Neural cell (in vitro differentiated cells): ENCODE measurements around the gene ZBTB7C.

ENCODE experiments used
- EP300 ChIP-seq: fragments of 450-650 bp; conservative IDR thresholded peaks from 2 replicates; pipeline ENCODE4 v1.6.1; 2014; ENCODE audit warnings: antibody characterized with exemption, mild to moderate bottlenecking, moderate library complexity; ENCODE audit not compliant: poor library complexity, severe bottlenecking
- EZH2 ChIP-seq: fragments of 200-600, 300-800 bp; shearing (Covaris generic), sonication (generic); IDR thresholded peaks from 2 replicates; pipeline ENCODE4 v1.6.1; 2014; ENCODE audit warnings: antibody characterized with exemption, low read length, borderline replicate concordance, mild to moderate bottlenecking; ENCODE audit not compliant: insufficient read depth, poor library complexity, severe bottlenecking
- RAD21 ChIP-seq: fragments of 450-650 bp; conservative IDR thresholded peaks from 2 replicates; pipeline ENCODE4 v1.6.1; 2014; ENCODE audit warnings: antibody characterized with exemption, mild to moderate bottlenecking, moderate library complexity
- TAF1 ChIP-seq: IDR thresholded peaks from 2 replicates; pipeline ENCODE4 v1.6.1; 2012; ENCODE audit warnings: low read depth
- TF ChIP-seq, protein P1 (sequence below): fragments of 450-650 bp; IDR thresholded peaks from 2 replicates; pipeline ENCODE4 v1.5.1; 2014; ENCODE audit warnings: antibody characterized with exemption, mild to moderate bottlenecking, moderate library complexity; ENCODE audit not compliant: poor library complexity, severe bottlenecking
- TF ChIP-seq, protein P2 (sequence below): IDR thresholded peaks from 2 replicates; pipeline ENCODE4 v1.6.1; 2012; ENCODE audit warnings: borderline replicate concordance

GRCh38 chr18:48265328-48265727 lies 143.9 kb downstream of the ZBTB7C start:
- TF ChIP-seq, protein P1, sequence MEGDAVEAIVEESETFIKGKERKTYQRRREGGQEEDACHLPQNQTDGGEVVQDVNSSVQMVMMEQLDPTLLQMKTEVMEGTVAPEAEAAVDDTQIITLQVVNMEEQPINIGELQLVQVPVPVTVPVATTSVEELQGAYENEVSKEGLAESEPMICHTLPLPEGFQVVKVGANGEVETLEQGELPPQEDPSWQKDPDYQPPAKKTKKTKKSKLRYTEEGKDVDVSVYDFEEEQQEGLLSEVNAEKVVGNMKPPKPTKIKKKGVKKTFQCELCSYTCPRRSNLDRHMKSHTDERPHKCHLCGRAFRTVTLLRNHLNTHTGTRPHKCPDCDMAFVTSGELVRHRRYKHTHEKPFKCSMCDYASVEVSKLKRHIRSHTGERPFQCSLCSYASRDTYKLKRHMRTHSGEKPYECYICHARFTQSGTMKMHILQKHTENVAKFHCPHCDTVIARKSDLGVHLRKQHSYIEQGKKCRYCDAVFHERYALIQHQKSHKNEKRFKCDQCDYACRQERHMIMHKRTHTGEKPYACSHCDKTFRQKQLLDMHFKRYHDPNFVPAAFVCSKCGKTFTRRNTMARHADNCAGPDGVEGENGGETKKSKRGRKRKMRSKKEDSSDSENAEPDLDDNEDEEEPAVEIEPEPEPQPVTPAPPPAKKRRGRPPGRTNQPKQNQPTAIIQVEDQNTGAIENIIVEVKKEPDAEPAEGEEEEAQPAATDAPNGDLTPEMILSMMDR: no peak
- no peak for TF ChIP-seq TAF1
- TF ChIP-seq EZH2: no peak
- no peak for TF ChIP-seq EP300
- TF ChIP-seq, protein P2, sequence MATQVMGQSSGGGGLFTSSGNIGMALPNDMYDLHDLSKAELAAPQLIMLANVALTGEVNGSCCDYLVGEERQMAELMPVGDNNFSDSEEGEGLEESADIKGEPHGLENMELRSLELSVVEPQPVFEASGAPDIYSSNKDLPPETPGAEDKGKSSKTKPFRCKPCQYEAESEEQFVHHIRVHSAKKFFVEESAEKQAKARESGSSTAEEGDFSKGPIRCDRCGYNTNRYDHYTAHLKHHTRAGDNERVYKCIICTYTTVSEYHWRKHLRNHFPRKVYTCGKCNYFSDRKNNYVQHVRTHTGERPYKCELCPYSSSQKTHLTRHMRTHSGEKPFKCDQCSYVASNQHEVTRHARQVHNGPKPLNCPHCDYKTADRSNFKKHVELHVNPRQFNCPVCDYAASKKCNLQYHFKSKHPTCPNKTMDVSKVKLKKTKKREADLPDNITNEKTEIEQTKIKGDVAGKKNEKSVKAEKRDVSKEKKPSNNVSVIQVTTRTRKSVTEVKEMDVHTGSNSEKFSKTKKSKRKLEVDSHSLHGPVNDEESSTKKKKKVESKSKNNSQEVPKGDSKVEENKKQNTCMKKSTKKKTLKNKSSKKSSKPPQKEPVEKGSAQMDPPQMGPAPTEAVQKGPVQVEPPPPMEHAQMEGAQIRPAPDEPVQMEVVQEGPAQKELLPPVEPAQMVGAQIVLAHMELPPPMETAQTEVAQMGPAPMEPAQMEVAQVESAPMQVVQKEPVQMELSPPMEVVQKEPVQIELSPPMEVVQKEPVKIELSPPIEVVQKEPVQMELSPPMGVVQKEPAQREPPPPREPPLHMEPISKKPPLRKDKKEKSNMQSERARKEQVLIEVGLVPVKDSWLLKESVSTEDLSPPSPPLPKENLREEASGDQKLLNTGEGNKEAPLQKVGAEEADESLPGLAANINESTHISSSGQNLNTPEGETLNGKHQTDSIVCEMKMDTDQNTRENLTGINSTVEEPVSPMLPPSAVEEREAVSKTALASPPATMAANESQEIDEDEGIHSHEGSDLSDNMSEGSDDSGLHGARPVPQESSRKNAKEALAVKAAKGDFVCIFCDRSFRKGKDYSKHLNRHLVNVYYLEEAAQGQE: no peak
- TF ChIP-seq RAD21: no peak
